ENCODE data around the gene RAPGEF4. TPM values are rescaled to one million over a fixed set of nuclear protein-coding genes. Genes with fewer than 3 reads are reported as not detected.
"Not testable (repeated sequence)": the region's sequence is repeated elsewhere in the genome, so short reads cannot be mapped to it uniquely, and the experiment has no call there.

RAPGEF4 gene
- total and polyA plus RNA-seq, 12 donors: 1.2 to 11.2 (median 7.9) TPM

- peak; percentile 16 to 48 for DNase-seq
- Histone ChIP-seq H3K27me3 (no peaks in the 10 kb centered on the region), H3K27ac (peak overlapping the region; percentile 66 to 83 (median 79)), H3K36me3 (peaks cover 0 to 36% (median 0%) of the 10 kb centered on the region in 9 donors), H3K4me3 (peak overlapping the region in 7 of 10 donors; percentile 9 to 33 (median 27)), H3K9me3 (no peaks in the 10 kb centered on the region), H3K4me1 (peaks cover 3 to 79% (median 62%) of the 10 kb centered on the region in 9 donors)
- WGBS, 2 donors: 37 to 45% methylated on average over 10 of the region's 10 CpGs
- TF ChIP-seq, protein P1, sequence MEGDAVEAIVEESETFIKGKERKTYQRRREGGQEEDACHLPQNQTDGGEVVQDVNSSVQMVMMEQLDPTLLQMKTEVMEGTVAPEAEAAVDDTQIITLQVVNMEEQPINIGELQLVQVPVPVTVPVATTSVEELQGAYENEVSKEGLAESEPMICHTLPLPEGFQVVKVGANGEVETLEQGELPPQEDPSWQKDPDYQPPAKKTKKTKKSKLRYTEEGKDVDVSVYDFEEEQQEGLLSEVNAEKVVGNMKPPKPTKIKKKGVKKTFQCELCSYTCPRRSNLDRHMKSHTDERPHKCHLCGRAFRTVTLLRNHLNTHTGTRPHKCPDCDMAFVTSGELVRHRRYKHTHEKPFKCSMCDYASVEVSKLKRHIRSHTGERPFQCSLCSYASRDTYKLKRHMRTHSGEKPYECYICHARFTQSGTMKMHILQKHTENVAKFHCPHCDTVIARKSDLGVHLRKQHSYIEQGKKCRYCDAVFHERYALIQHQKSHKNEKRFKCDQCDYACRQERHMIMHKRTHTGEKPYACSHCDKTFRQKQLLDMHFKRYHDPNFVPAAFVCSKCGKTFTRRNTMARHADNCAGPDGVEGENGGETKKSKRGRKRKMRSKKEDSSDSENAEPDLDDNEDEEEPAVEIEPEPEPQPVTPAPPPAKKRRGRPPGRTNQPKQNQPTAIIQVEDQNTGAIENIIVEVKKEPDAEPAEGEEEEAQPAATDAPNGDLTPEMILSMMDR (IDR thresholded peaks at IDR 0.05): peak in 7 of 9 donors; percentile 17 to 58 (median 44)
- ATAC-seq: peak; percentile 64 to 91 (median 82)
- intact Hi-C loops (cut with DNase I): loop anchor here in 3 of 10 donors (5.0 kb wide), 4 partner anchors 64 to 121 kb away; no protein-coding TSS in a partner anchor
Observed at GRCh38 chr2:173090973-173091660, 355.5 kb downstream of the RAPGEF4 start.

GRCh38 chr2:173091910-173092309, 356.3 kb downstream of the RAPGEF4 start:
- DNase-seq: no peak
- Histone ChIP-seq H3K27me3 (no peaks in the 10 kb centered on the region), H3K27ac (peak overlapping the region; percentile 66 to 83 (median 79)), H3K4me3 (peak overlapping the region in 8 of 10 donors; percentile 4 to 33 (median 24)), H3K9me3 (no peaks in the 10 kb centered on the region), H3K4me1 (peaks cover 3 to 79% (median 55%) of the 10 kb centered on the region in 9 donors), H3K36me3 (peaks cover 0 to 44% (median 0%) of the 10 kb centered on the region in 9 donors)
- intact Hi-C loops (cut with DNase I): loop anchor here in 4 of 10 donors (2.0 to 5.0 kb wide), 5 partner anchors 65 to 120 kb away; no protein-coding TSS in a partner anchor
- WGBS, 2 donors: 87 to 88% methylated on average over 4 of the region's 4 CpGs
- ATAC-seq: no peak
- TF ChIP-seq, protein P1 (IDR thresholded peaks at IDR 0.05): no peak

GRCh38 chr2:173092844-173093402, 357.3 kb downstream of the RAPGEF4 start:
- peak overlapping the region in 7 of 10 donors; percentile 22 to 83 (median 79) for H3K27ac ChIP-seq
- H3K4me3 ChIP-seq: peak overlapping the region in 5 of 10 donors; percentile 22 to 33 (median 30)
- intact Hi-C loops (cut with DNase I): loop anchor here in 4 of 10 donors (2.0 to 5.0 kb wide), 5 partner anchors 66 to 119 kb away; no protein-coding TSS in a partner anchor
- H3K4me1 ChIP-seq: peaks cover 3 to 75% (median 47%) of the 10 kb centered on the region in 9 donors
- peaks cover 0 to 50% (median 0%) of the 10 kb centered on the region in 9 donors for H3K36me3 ChIP-seq
- WGBS, 2 donors: 68 to 84% methylated on average over 3 of the region's 3 CpGs
- no peak for ATAC-seq
- no peaks in the 10 kb centered on the region for H3K9me3 ChIP-seq
- TF ChIP-seq, protein P1 (IDR thresholded peaks at IDR 0.05): no peak
- H3K27me3 ChIP-seq: no peaks in the 10 kb centered on the region
- no peak for DNase-seq

DNA sequence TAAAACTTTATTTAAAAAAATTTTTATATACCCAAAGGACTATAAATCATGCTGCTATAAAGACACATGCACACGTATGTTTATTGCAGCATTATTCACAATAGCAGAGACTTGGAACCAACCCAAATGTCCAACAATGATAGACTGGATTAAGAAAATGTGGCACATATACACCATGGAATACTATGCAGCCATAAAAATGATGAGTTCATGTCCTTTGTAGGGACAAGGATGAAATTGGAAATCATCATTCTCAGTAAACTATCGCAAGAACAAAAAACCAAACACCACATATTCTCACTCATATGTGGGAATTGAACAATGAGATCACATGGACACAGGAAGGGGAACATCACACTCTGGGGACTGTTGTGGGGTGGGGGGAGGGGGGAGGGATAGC, 358.0 kb downstream of the RAPGEF4 start:
- Histone ChIP-seq H3K4me1 (peaks cover 3 to 74% (median 47%) of the 10 kb centered on the region in 9 donors), H3K36me3 (peaks cover 0 to 50% (median 0%) of the 10 kb centered on the region in 9 donors), H3K4me3 (peak overlapping the region in 2 of 10 donors; percentile 27 to 32), H3K27ac (peak overlapping the region in 2 of 10 donors; percentile 80 to 83)
- intact Hi-C loops (cut with DNase I): loop anchor here in 4 of 10 donors (2.0 to 5.0 kb wide), 5 partner anchors 66 to 119 kb away; no protein-coding TSS in a partner anchor
- not testable (repeated sequence) for H3K27me3 ChIP-seq, H3K9me3 ChIP-seq, ATAC-seq, DNase-seq
- WGBS, 2 donors: 92 to 98% methylated on average over 2 of the region's 2 CpGs
